Measurements from ENCODE around the gene SHKBP1.
A peak's percentile ranks its signal among the peaks of the same experiment; 100 is the strongest.

The SHKBP1 gene

DNA sequence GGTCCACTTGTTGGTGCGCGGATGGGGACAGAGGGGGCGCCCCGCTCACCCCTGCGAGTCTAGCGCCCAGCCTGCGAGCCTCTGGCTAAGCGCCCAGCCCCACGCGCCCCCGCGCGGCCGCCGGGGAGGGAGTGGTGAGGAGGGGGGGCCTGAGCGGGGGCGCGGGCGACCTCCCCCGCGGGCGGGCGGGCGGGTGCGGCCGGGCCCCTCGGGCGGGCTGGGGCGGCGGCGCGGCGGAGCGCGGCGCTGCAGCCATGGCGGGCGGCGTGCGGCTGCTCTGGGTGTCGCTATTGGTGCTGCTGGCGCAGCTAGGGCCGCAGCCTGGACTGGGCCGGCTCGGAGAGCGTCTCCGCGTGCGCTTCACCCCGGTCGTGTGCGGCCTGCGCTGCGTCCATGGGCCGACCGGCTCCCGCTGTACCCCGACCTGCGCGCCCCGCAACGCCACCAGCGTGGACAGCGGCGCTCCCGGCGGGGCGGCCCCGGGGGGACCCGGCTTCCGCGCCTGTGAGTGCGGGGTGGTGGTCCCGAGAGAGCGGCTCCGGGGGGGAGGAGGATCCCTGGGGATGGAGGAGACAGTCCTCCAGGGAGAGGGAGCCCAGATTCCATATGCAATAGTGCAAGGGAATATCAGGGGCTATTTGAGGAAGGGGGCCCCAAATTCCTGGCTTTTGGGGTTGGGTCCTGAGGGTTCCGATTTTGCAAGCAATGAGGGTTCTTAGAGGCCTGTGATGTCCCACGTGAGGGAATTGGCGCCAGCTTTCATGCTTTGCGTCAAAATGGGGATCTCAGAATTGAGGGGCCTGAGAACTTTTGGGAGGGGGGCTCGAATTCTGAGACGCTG, 24.7 kb downstream of the SHKBP1 start, which contains the start of gene LTBP4:
Gene LTBP4, plus strand, starts transcription at position 236 of the 841 bp plus-strand sequence. Its CDS starts 19 bp downstream, at position 255.
- no peak for DNase-seq

DNA sequence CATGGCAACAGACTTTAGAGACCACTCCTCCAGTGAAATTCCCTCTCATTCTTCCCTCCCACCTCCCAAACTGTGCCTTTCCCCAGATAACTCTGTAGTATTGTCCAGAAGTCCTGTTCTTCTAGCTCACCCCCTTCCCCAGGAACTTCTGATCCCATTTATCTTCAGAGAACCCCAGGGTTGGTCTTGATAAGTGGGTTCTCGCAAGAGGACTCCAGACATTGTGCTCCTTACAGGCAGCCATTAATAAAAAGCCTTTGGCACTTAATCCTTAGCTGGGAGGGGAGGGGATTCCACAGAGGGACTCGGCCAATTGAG, 26.4 kb downstream of the SHKBP1 start:
- no peak for DNase-seq

DNA sequence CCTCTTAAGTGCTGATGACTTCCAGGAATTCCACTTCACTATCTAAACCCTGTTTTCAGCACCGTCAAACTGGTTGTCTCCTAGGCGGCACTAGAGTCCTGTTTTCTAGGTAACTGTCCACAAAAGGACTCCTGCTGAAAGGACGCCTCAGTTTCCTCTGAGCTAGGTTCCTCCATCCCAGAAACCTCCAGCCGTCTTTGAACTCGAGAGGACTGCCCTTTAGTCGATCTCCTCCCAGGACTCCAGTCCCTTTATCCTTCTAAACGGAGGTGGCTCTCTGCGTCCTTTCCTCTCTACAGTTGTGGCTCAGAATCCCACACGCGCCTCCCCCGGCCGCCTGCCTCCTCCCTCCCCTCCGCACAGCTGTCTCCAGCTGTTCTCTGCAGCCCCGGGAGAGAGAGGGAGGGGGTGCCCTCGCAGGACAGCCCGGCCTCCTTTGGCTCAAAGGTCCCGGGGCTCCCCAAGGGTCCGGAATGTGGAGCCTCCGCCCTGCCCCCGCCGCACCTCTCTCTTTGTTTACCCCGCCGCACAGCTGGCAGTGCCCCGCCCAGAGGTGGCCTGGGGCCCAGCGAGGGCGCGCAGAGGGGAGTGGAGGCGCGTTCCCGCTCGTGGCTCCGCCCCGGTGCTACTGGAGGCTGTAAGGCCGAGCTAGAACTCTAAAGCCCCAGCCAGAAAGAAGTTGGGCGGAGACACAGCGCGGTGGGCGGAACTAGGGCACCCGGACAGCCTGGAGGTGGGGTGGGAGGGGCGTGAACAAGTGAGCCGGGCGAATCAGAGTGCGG, 26.9 kb downstream of the SHKBP1 start:
- peak; percentile 91 for DNase-seq

DNA sequence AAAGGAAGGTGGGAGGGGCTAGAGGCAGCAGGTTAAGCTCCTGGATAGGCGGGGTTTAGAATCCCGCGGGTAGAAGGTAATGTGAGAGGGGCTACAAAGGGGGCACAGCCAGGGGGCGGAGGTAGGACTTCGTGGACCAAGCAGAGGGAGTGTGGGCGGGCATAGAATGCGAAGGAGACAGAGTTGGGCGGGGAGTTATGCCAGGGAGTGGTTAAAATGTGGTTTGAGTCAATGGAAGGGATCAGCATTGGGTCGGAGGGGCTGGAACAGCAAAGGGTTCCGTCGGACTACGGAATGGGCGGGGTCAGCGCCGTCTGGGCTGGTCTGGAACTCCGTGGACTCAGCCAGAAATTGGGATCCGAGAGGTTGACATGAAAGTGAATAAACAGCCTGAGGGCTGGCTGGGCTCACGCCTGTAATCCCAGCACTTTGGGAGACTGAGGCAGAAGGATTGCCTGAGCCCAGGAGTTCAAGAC, 27.5 kb downstream of the SHKBP1 start:
- DNase-seq, result no peak

DNA sequence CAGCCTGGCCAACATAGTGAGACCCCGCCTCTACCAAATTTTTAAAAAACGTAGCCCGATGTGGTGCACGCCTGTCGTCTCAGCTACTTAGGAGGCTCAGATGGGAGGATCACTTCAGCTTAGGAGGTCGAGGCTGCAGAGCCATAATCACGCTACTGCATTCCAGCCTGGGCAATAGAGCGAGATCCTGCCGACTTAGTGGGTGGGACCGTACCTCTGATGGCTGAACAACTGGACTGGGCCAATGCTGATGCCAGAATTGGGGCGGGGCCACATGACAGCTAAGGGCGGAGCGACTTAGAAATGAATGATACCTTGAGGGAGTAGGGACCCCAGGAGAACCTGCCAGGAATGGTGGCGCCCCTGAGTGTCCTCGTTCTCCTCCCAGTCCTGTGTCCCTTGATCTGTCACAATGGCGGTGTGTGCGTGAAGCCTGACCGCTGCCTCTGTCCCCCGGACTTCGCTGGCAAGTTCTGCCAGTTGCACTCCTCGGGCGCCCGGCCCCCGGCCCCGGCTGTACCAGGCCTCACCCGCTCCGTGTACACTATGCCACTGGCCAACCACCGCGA, 28.1 kb downstream of the SHKBP1 start:
- DNase-seq, result no peak

DNA sequence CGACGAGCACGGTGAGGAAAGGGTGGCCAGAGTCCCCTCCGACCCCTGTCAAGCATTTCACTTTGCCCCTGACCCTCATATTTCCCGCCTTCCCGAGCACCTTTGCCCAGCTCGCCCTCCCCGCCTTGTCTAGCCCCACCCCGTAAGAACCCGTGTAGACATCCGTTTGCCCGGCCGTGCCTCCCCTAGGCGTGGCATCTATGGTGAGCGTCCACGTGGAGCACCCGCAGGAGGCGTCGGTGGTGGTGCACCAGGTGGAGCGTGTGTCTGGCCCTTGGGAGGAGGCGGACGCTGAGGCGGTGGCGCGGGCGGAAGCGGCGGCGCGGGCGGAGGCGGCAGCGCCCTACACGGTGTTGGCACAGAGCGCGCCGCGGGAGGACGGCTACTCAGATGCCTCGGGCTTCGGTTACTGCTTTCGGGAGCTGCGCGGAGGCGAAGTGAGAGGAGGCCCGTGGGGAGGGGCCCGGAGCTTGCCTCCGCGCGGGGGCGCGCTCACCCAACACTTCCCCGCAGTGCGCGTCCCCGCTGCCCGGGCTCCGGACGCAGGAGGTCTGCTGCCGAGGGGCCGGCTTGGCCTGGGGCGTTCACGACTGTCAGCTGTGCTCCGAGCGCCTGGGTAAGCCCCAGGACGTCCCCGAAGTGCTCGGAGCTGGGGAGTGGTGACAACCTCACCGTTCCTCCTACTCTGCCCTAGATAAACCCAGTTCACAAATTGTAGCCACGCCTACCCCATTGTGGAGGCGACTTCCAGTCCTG, 28.7 kb downstream of the SHKBP1 start:
- DNase-seq, result peak; percentile 41

DNA sequence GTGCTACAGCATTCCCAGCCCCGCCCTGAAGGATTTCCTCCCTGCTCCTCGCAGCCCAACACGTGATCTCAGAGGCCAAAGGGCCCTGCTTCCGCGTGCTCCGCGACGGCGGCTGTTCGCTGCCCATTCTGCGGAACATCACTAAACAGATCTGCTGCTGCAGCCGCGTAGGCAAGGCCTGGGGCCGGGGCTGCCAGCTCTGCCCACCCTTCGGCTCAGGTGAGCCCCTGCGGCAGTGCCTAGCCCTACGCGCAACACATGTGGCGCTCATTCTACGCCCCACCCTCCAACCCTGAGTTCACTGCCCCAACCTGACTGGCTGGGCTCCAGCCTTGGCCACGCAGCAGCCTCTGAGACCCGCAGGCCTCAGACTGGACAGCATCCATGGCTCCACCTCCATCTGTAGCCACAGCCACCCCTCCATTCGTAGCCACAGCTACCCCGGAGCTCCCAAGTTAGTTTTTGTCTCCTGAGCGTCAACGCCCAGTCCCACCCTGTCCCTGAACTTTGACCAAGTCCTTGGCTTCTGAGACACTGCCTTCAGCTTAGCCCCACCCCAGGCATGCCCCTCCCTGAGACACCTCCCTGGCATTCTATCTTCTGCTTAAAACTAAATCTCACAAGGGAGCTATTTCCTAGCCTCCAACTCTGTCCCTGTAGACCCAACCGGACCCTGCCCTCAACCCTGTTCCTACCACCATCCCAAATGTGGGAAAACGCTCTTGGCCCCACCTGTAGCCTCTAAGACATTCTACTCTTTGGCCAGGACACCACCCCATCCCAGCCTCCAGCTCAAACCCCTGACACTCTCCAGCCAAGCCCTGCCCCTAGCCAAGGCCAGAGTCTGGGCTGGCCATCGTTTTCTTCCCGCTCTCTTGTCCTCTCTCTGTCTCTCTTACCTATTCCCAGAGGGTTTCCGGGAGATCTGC, 30.9 kb downstream of the SHKBP1 start:
- DNase-seq, result no peak

DNA sequence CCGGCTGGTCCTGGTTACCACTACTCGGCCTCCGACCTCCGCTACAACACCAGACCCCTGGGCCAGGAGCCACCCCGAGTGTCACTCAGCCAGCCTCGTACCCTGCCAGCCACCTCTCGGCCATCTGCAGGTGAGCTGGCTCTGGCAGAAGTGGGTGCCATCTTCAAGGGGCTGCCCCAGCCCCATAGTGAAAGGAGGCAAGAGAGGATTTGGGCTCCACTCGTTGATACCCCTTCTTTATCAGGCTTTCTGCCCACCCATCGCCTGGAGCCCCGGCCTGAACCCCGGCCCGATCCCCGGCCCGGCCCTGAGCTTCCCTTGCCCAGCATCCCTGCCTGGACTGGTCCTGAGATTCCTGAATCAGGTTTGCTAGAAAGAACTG, 31.6 kb downstream of the SHKBP1 start:
- DNase-seq, result no peak

DNA sequence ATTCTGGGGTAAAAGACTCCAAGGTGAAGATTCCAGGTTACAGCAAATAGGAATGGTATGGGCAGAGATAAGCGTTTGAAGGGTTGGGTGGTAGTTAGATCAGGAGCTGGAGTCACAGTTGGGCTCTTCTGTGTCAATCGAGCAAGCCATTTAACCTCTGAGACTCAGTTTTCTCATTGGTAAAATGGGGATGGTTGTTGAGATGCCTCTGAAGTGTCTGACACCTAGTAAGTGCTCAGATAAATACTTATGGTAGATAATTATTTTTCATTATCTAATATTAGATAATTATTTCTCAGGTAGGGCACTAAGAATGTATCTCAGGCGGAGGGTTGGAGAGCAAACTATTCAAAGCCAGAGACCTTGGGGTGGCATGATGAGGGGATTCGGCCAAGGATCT, 32.3 kb downstream of the SHKBP1 start:
- DNase-seq, result no peak

DNA sequence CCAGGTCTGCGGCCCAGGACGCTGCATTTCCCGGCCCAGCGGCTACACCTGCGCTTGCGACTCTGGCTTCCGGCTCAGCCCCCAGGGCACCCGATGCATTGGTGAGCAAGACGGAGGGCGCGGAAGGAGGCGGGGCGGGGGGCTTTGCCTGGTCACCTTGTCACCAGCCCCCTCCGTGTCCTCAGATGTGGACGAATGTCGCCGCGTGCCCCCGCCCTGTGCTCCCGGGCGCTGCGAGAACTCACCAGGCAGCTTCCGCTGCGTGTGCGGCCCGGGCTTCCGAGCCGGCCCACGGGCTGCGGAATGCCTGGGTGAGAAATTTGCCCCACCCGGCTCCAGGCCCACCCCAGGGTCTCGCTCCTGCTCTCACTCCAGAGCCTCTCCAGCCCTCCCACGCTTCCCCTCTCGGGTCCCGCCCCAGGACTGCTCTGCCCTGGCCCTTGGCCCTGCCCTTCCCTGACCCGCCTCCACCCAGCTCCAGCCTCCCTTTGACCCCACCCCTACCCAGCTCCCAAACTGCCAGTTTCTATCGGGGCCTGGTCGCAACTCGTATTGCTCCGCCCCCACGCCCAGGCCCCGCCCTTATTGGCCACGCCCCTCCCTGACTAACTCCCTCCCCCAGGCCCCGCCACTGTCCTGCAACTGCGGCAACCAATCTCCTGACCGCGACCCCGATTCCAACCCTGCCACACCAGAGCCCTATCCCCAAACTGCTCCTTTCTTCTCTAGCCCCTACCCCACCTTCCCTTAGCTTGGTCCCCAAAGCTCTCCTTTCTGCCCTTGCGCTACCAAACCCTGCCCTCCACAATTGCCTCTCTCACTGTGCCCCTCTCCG, 33.1 kb downstream of the SHKBP1 start:
- DNase-seq, result peak; percentile 36

DNA sequence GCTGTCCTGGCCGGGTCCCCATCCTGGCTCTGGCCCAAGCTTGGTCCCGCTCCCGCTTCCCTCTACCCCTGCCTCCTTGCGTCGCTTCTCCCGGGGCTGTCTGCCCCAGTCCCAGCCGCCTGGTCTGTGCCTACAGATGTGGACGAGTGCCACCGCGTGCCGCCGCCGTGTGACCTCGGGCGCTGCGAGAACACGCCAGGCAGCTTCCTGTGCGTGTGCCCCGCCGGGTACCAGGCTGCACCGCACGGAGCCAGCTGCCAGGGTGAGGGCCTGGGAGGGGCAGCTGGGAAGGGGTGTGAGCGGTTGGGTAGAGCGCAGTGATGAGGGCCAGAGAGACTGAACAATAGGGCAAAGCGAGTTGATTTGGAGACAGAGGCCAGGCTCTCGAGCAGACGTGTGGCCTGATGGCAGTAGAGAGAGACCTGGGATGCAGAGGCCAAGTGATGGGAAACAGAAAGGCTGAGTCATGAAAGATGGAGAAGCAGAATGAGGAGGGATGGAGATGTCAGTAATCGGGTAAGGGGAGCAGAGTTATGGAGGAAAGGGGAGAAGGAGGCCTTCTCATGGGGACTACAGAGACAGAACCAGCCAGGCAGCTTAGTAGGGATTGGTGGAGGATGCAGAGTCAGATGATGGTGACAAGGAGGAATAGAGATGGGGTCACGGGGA, 33.9 kb downstream of the SHKBP1 start:
- no peak for DNase-seq

DNA sequence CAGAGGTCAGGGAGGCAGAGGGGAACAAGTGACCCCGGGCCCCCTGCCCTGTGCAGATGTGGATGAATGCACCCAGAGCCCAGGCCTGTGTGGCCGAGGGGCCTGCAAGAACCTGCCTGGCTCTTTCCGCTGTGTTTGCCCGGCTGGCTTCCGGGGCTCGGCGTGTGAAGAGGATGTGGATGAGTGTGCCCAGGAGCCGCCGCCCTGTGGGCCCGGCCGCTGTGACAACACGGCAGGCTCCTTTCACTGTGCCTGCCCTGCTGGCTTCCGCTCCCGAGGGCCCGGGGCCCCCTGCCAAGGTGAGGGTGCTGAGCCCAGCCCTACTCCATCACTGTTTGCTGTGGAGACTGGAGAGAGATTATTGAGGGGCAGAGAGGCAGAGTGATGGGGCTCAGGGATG, 34.4 kb downstream of the SHKBP1 start:
- no peak for DNase-seq

DNA sequence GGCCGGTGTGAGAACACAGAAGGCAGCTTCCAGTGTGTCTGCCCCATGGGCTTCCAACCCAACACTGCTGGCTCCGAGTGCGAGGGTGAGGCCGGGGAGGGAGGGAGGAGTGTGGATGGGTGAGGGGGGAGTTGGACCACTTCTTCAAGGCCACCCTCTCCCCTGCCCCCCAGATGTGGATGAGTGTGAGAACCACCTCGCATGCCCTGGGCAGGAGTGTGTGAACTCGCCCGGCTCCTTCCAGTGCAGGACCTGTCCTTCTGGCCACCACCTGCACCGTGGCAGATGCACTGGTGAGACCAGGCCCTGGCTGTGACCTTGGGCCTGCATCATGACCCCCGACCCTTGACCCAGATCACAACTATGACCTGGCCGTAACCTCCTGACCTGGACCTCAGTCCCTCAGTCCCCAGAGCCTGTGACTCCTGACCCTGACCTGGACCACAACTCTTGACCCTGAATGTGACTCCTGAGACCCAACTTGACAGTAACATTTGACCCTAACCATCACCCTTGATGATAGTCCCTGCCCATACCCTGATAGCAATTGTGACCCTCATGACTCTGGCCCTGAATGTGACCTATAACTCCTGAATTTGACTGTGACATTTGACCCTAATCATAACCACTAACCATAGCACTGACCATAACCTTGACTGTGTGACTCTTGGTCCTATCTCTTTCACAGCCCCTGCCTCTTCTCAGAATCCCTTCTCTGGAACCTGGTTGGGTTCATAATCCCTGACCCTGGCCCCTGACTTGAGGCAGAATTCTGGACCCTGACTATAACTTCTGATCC, 35.4 kb downstream of the SHKBP1 start:
- DNase-seq, result no peak

DNA sequence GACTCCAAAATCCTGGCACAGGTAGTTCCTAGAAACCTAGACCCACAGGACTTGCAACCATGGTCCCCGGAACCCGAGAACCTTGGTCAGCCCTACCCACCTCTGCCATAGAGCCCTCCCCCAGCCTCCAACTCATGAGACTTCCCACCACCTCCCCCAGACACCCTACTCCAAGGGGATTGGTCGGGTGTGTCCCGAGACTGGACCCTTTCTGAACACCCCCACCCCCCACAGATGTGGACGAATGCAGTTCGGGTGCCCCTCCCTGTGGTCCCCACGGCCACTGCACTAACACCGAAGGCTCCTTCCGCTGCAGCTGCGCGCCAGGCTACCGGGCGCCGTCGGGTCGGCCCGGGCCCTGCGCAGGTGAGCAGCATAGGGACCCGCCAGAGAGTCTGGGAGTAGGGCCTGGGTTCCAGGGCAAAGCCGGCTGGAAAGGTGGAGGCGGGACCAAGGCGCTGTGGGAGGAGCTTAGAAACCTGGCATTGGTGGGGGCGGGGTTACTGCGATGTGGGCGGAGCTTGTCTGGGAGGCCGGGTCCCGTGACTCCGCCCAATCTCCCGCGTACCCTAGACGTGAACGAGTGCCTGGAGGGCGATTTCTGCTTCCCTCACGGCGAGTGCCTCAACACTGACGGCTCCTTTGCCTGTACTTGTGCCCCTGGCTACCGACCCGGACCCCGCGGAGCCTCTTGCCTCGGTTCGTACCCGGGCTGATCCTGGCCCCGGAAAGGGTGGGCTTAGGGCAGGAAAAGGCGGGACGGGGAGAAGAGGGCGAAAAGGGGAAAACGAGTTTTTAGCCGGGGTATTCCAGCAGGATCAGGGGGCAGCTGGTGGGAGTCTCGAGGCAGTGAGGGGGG, 36.4 kb downstream of the SHKBP1 start:
- DNase-seq, result no peak

DNA sequence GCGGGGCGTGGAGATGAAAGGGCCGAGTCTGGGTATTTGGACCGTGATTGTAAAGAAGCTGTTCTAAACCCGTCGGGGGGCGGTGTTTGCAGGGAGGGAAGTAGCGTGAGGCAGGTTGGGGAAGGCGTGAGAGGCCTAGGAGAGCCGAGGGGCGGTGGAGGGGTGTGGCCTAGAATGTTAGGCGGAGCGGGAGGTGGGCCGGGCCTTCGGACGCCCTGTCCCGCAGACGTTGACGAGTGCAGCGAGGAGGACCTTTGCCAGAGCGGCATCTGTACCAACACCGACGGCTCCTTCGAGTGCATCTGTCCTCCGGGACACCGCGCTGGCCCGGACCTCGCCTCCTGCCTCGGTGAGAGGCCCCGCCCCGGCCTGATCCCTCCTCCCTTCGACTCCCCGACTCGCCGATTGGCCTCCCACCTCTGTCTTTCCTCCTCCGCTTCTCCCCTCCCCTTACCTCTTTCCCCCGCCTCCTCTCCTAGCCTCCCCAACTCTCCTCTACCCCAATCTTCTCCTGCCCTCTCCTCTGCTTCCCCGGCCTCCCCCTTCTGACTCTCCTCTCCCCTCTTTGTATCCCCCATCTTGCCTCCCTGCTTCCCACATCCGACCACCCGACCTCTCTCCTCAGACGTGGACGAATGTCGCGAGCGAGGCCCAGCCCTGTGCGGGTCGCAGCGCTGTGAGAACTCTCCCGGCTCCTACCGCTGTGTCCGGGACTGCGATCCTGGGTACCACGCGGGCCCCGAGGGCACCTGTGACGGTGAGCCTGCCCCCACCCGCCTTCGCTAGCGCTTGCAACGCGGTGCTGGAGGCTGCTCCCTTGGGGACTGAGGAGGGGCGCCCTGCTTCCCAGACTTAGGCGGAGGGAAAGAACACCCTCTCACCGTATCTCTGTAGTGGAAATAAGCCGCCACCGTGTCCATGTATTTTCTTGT, 37.3 kb downstream of the SHKBP1 start:
- no peak for DNase-seq

DNA sequence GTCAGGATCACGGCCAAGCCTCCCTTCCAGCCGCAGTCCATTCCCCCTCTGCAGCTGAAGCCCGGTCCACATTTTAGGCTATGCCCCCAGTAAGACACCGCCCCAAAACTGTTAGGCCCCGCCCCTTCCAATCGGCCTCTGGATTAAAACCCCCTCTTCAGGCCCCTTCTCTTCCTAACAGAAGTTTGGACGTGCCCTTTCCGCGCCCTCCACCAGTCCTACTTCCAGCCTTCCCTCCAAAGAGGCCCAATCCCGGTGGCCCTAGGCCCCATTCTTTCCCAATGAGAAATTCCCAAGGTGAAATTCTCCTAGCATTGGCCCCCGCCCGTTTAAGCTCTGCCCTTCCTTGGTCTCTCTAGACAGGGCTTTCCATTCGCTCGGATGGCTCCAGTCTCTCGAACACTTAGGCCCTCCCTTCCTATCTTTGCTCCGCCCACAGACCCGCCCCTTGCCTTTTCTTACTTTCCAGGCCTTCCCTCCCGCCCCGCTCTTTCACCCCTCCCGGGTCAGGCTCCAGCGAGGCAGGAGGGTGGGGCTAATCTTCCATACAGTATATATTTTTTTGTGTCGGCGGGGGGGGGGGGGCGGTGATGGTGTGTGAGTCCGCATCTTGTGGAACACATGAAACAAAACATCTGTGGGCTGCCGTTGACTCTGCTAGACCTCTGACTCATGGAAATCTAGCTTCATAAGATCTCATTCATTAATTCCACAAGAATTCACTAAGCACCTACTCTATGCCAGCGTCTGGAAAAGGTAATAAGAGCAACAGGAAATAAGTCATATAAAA, 38.1 kb downstream of the SHKBP1 start:
- DNase-seq, result no peak

DNA sequence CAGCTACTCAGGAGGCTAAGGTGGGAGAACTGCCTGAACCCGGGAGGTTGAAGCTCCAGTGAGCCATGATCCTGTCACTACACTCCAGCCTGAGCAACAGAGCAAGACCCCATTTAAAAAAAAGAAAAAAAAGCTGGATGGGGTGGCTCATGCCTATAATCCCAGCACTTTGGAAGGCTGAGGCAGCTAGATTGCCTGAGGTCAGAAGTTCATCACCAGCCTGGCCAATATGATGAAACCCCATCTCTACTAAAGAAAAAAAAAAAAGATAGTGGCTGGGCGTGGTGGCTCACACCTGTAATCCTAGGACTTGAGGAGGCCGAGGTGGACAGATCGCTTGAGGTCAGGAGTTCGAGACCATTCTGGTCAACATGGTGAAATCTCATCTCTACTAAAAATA, 39.5 kb downstream of the SHKBP1 start:
- no peak for DNase-seq

Data from kidney glomerular epithelial cell (primary cell).